Measurements from ENCODE around the gene PXK.

Gene PXK

DNA sequence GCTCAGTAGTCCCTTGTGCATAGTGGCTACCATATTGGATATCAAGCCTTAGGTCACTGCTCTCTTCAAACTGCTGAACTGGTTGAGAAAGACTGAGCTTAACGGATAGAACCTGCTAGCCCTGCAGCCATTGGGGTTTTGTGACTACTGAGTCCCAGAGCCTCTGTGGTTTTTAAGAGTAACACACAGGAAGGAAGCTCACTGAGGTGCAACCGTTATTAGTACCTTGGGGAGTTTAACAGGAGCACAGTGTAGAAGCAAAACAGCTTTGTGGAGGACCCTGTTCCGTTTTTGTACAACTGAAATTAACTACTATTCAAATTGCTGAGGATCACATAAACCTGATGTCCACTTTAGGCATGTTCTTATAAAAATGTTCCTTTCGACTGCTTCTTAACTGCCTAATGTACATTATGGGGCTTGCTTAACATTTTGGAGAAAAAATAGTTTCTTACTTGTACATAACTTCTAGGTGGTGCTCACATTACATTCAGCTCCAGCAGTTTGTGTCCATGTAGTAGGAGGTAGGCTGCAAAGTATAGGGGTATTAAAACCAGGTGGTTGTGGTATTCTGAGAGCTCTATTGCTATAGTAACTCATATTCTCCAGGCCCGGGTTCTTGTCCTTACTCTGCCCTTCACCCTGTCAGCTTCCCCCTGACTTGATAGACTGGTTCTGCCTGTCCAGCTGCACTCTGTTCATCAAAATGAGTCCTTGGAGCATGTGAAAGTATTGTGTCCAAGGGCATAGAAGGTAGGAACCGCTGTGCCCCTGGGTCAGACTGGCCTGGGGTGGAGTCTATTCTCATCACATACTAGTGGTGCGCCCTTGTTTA lies 17.3 kb downstream of the PXK start:
- Mint-ChIP-seq H3K9me3 (ENCODE audit: low read depth) (no peaks in the 10 kb centered on the region), H3K4me1 (ENCODE audit: low read depth) (peaks cover 57% of the 10 kb centered on the region), H3K27ac (no peak overlapping the region), H3K36me3 (peaks cover 7% of the 10 kb centered on the region), H3K27me3 (no peaks in the 10 kb centered on the region), H3K4me3 (no peak overlapping the region)

DNA sequence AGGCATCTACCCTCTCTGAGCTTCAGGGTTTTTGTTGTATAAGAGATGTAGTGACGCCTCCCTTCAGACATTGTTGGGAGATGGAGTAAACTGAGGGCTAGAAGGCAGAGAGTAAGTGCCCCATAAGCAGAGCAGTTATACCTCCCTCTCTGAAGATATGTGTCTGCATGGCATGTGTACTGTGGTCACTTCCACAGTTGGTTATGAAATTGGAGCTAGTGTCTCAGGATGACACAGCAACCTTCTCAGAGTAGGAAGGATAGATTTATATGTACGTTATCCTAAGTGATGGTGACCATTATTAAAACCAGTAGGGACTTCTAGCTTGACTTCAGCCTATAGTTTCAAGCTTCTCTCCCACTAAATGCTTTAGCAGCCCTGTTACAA lies 17.9 kb downstream of the PXK start:
- Mint-ChIP-seq H3K9me3 (ENCODE audit: low read depth) (no peaks in the 10 kb centered on the region), H3K4me1 (ENCODE audit: low read depth) (peaks cover 57% of the 10 kb centered on the region), H3K27me3 (no peaks in the 10 kb centered on the region), H3K36me3 (peaks cover 7% of the 10 kb centered on the region), H3K4me3 (no peak overlapping the region), H3K27ac (peak overlapping the region; percentile 24)

DNA sequence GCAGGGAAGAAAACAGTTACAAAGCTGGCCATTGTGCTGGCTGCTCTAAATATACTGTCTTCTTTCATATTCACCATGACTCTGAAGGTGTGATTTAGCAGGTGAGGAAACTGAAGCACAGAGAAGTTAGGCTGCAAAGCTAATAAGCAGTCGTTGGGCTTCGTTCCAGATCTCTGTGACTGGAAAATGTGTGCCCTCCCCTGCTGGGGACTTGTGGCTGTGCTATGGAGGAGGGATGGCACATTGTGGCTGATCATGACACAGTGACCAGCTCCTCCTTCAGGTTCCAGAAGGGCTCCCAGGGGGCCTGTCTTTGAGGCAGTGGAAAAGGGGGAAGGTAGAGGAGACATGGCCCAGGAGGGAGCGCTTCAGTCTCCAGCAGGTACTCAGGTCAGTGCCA lies 19.2 kb downstream of the PXK start:
- Mint-ChIP-seq H3K4me1 (ENCODE audit: low read depth) (peaks cover 54% of the 10 kb centered on the region), H3K27me3 (no peaks in the 10 kb centered on the region), H3K4me3 (no peak overlapping the region), H3K36me3 (peaks cover 7% of the 10 kb centered on the region), H3K27ac (no peak overlapping the region), H3K9me3 (ENCODE audit: low read depth) (no peaks in the 10 kb centered on the region)

DNA sequence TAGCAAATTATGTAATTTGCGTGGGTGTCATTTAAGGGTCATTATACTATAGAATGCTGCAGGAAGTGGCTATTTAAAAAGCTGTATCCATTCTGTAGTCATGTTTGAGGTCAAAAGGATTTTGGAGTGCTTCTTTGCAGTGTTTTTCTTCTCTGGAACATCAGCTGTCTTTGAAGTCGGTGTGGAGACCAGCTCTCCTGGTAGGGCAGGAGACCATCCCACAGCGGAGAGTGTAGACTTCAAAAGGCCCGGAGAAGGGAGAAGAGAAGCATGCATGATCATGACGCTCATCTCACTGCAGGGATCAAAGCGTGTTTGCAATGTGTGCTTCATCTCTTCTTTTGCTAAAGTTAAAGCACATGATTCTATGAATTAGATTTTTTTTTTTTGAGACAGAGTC lies 19.9 kb downstream of the PXK start:
- H3K4me3 Mint-ChIP-seq, result no peak overlapping the region
- no peaks in the 10 kb centered on the region for H3K27me3 Mint-ChIP-seq
- no peaks in the 10 kb centered on the region for H3K9me3 Mint-ChIP-seq (ENCODE audit: low read depth)
- H3K36me3 Mint-ChIP-seq, result peaks cover 7% of the 10 kb centered on the region
- H3K27ac Mint-ChIP-seq, result no peak overlapping the region
- peaks cover 53% of the 10 kb centered on the region for H3K4me1 Mint-ChIP-seq (ENCODE audit: low read depth)

DNA sequence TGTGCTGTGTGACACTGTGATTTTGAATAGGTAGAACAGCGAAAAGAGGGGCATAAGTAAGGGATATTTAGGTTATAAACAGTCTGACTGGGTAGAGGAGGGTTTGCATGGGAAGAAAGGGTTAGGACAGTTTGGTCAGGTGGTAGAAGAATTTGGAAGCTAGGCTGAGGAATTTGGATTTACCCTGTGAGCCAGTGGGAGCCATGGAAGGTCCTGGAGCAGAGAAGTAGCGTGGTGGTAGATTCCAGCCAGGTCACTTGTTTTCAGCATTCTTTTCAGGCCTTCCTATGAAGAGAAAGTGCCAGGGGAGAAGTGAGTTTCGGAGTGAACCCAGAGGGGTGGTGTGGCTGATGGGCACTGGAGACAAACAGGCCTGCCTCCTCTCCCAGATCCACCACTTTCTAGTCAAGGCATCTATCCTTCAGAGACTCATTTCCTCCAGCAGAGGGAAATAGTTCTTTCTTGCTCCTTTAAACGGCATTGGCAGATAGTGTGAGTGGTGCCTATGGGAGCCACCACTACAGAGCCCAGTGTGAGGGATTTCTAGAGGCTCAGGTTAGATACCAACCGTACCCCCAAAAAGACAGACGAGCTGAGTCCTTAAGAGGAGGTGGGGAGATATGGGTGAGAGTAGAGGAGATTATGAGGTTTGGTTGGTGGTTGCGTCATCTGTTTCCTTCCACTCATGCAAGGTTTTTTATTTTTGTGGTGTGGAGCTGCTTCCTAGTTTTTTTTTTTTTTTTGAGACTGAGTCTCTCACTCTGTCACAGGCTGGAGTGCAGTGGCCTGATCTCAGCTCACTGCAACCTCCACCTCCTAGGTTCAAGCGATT lies 21.2 kb downstream of the PXK start:
- Mint-ChIP-seq H3K9me3 (ENCODE audit: low read depth) (no peaks in the 10 kb centered on the region), H3K27me3 (no peaks in the 10 kb centered on the region), H3K4me3 (peak overlapping the region; percentile 76), H3K27ac (peak overlapping the region; percentile 89), H3K4me1 (ENCODE audit: low read depth) (peaks cover 51% of the 10 kb centered on the region), H3K36me3 (peaks cover 4% of the 10 kb centered on the region)

DNA sequence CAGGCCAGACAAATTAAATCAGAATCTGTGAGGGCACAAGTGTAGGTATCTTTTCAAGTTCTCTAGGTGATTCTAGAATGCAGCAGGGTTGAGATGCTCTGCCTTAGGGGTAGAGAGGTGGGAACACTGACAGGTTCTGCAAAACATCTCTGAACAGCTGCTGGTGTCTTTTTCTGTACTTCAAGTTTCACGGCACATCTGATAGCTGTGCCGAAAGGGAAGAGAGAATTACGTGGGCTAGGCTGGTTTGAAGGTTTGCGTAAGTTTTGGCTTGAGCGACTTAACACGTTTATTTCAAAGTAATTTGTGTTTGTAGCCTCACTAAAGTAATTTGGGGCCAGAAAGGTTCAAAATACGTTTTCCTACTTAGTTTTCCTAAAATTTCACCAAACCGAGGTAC lies 22.5 kb downstream of the PXK start:
- no peak overlapping the region for H3K4me3 Mint-ChIP-seq

DNA sequence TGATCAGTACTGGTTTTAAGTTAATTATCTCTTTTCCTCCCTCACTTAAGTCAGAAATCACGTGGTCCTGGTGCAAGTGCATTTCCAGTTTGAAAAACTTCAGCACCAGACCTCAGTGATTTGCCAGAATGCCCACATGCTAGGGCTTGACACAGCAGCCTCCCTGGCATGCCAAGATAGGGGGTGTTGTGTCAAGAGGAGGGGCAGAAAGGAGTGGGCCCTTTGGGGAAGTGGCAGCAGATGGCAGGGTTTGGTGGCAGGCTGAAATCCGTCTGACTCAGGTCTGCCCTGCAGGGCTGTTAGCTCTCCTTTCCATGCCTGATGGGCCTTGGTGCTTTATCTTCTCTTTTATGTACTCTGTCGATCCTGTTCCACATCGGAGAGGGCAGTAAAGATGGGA lies 23.4 kb downstream of the PXK start:
- Mint-ChIP-seq H3K27me3 (no peaks in the 10 kb centered on the region), H3K4me3 (no peak overlapping the region), H3K9me3 (ENCODE audit: low read depth) (no peaks in the 10 kb centered on the region), H3K4me1 (ENCODE audit: low read depth) (peaks cover 34% of the 10 kb centered on the region), H3K36me3 (peaks cover 4% of the 10 kb centered on the region), H3K27ac (no peak overlapping the region)

More for the DNA sequence above, 22.5 kb downstream of the PXK start:
- no peak overlapping the region for H3K27ac Mint-ChIP-seq
- no peaks in the 10 kb centered on the region for H3K27me3 Mint-ChIP-seq
- peaks cover 4% of the 10 kb centered on the region for H3K36me3 Mint-ChIP-seq
- peaks cover 42% of the 10 kb centered on the region for H3K4me1 Mint-ChIP-seq (ENCODE audit: low read depth)
- H3K9me3 Mint-ChIP-seq (ENCODE audit: low read depth), result no peaks in the 10 kb centered on the region

DNA sequence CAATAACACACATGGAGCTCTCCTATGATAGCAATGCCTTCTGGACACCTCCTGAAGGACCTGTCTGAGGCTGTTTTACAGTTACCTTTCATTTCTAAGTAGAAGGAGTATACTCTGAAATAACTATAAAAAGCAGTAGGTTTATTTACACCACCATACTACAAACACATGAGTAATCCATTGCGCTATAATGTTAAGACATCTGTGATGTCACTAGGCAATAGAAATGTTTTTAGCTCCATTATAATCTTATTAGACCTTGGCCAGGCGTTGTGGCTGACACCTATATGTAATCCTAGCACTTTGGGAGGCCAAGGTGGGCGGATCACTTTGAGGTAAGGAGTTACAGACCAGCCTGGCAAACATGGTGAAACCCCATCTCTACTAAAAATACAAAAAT lies 24.7 kb downstream of the PXK start:
- Mint-ChIP-seq H3K4me1 (ENCODE audit: low read depth) (peaks cover 30% of the 10 kb centered on the region), H3K9me3 (ENCODE audit: low read depth) (no peaks in the 10 kb centered on the region), H3K4me3 (no peak overlapping the region)

DNA sequence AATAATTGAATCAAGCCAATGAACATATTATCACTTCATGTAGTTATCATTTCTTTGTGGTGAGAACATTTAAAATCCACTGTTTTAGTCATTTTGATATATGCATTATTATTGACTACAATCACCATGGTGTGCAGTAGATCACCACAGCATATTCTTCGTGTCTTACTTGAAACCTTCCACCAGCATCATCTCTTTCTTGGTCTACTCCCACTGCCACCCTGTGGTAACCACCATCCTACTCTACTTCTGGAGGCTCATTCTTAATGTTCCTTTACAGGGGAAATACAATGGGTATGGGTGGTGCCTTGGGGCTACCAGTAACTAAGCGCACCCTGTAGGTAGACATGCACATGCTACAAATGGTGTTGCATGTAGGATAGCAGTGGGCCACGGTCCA lies 25.4 kb downstream of the PXK start:
- Mint-ChIP-seq H3K27me3 (no peaks in the 10 kb centered on the region), H3K4me1 (ENCODE audit: low read depth) (peaks cover 27% of the 10 kb centered on the region), H3K9me3 (ENCODE audit: low read depth) (no peaks in the 10 kb centered on the region), H3K4me3 (no peak overlapping the region), H3K27ac (no peak overlapping the region), H3K36me3 (peaks cover 4% of the 10 kb centered on the region)

More for the DNA sequence above, 24.7 kb downstream of the PXK start:
- Mint-ChIP-seq H3K27ac (peak overlapping the region; percentile 54), H3K27me3 (no peaks in the 10 kb centered on the region), H3K36me3 (peaks cover 4% of the 10 kb centered on the region)

DNA sequence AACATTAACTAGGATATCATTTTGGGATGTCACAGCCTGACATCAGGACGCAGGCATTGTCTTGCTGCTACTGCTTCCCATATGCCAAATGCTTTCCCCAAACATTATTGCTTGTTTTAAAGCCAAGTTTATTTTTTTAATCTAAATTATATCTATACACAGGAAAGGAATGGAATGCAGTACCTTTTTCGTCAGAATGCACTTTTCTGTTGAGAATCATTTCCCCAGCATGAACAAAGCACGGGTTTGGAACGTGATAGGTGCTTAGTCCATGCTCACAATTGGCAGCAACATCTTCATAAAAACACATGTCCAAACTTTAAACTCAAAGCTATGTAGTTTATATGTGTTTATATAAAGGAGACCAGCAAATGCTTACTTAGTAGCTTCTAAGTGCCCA lies 26.1 kb downstream of the PXK start:
- no peaks in the 10 kb centered on the region for H3K9me3 Mint-ChIP-seq (ENCODE audit: low read depth)
- peaks cover 4% of the 10 kb centered on the region for H3K36me3 Mint-ChIP-seq
- no peaks in the 10 kb centered on the region for H3K27me3 Mint-ChIP-seq
- H3K27ac Mint-ChIP-seq, result no peak overlapping the region
- H3K4me1 Mint-ChIP-seq (ENCODE audit: low read depth), result peaks cover 27% of the 10 kb centered on the region
- H3K4me3 Mint-ChIP-seq, result no peak overlapping the region

DNA sequence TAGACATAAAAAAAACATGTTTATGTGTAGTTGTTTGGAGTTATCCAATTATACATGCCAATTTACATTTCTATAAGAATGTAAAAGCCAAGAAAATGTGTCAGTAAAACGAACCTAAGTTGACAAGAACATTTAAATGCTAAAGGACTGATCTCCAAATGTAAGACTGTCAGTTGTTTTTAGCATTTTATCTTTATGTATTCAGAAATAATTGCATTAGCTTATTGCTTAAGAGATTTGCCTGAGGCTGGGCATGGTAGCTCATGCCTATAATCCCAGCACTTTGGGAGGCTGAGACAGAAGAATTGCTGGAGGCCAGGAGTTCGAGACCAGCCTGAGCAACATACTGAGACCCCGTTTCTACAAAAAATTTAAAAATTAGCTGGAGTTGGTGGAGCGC lies 26.9 kb downstream of the PXK start:
- Mint-ChIP-seq H3K9me3 (ENCODE audit: low read depth) (no peaks in the 10 kb centered on the region), H3K27me3 (no peaks in the 10 kb centered on the region), H3K4me1 (ENCODE audit: low read depth) (peaks cover 25% of the 10 kb centered on the region), H3K36me3 (peaks cover 4% of the 10 kb centered on the region), H3K27ac (no peak overlapping the region), H3K4me3 (no peak overlapping the region)

DNA sequence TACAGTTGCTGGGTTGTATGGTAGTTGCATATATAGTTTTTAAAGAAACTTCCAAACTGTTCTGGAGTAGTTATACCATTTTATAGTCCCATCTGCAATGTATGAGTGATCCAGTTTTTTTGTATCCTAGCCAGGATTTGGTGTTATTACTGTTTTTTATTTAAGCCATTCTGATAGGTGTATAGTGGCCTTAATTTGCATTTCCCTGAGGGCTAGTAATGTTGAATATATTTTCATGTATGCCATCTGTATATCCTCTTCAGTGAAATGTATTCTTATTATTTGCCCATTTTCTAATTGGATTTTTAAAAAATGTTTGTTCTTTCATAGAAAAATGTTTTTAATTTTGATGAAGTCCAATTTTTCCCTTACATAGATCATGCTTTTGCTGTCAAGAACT lies 29.2 kb downstream of the PXK start:
- Mint-ChIP-seq H3K4me1 (ENCODE audit: low read depth) (peaks cover 38% of the 10 kb centered on the region), H3K9me3 (ENCODE audit: low read depth) (peaks cover 7% of the 10 kb centered on the region), H3K27ac (no peak overlapping the region), H3K4me3 (no peak overlapping the region), H3K36me3 (peaks cover 8% of the 10 kb centered on the region), H3K27me3 (no peaks in the 10 kb centered on the region)

DNA sequence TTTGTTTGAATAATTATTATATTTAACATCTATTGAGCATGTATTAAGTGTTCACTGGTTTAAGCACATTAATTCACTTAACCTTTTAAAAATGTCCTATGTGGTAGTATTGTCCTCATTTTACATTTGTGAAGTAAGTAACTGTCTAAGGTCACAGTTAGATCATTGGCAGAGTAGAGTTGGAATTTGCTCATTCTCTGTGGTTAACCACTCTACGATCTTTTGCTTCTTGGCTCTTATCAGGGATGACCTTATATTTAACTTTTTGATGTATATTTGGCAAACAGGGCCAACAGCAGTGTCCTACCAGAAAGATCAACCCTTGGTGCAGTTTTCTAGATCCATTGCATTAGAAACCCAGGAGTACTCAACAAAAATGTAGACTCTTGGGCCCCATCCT lies 34.0 kb downstream of the PXK start:
- no peaks in the 10 kb centered on the region for H3K27me3 Mint-ChIP-seq
- H3K9me3 Mint-ChIP-seq (ENCODE audit: low read depth), result peaks cover 7% of the 10 kb centered on the region
- H3K4me1 Mint-ChIP-seq (ENCODE audit: low read depth), result peaks cover 29% of the 10 kb centered on the region
- no peak overlapping the region for H3K4me3 Mint-ChIP-seq
- H3K36me3 Mint-ChIP-seq, result peaks cover 10% of the 10 kb centered on the region
- no peak overlapping the region for H3K27ac Mint-ChIP-seq

DNA sequence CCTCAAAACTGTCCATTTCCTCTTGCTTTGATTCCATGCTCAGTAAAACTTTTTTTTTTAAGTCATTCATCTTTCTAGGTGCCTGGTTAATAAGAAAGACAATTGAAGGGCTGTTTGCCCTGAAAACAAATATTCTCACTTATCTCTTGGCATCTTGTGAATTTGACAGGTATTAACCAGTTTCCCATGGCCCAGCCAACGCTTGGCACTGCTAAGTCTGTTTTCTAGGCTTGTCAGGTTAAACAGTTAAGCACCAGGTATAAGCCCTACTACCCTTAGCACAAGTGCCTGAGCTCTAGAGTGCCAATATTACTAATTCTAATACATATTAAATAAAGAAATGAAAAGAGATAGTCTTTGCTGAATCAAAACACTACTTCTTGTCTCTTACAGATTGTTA lies 36.3 kb downstream of the PXK start:
- Mint-ChIP-seq H3K27me3 (no peaks in the 10 kb centered on the region), H3K4me3 (no peak overlapping the region), H3K9me3 (ENCODE audit: low read depth) (peaks cover 7% of the 10 kb centered on the region), H3K27ac (no peak overlapping the region), H3K4me1 (ENCODE audit: low read depth) (peaks cover 20% of the 10 kb centered on the region), H3K36me3 (peaks cover 11% of the 10 kb centered on the region)

DNA sequence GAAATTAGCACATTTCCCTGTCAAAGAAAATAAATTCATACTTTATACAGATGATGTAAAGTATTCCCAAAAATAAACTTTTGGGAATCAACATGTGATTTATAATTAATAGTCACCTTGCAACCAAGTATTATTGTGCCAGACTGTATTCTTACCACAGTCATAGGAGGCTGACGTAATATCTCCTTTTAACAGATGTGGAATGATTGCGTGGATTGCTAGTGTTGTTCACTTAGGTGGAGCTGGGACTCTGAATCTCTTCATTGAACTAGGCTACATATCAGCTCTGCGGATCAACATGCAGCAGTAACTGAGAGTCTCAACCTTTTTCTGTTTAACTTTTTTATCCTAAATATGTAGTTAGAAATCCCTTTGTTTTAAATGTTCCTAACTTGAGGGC lies 37.2 kb downstream of the PXK start:
- Mint-ChIP-seq H3K9me3 (ENCODE audit: low read depth) (peaks cover 7% of the 10 kb centered on the region), H3K27ac (no peak overlapping the region), H3K36me3 (peaks cover 10% of the 10 kb centered on the region), H3K4me1 (ENCODE audit: low read depth) (peaks cover 14% of the 10 kb centered on the region), H3K27me3 (no peaks in the 10 kb centered on the region), H3K4me3 (no peak overlapping the region)

Measured in activated naive CD8-positive, alpha-beta T cell (primary cell).